ENCODE measurements around the gene ARID1B.

The ARID1B gene

DNA sequence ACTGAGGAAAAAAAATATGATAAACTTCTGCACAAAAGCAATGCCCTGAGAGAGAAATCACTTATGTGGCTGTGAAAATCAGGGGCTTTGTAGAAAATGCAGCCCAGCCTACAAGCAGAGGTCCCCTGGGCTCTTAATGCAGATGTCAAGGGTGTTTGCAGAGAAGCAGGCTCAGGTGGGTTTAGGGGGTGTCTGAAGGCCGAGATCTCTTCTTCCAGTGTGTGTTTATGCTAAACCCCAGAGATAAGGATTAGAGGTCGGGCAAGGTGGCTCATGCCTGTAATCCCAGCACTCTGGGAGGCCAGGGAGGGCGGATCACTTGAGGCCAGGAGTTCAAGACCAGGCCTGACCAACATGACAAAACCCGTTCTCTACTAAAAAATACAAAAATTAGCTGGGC lies 467.6 kb downstream of the ARID1B start:
- ATAC-seq (ENCODE audit: low read depth) (no peak), DNase-seq (ENCODE audit: low spot score in 2 of 2) (no peak)
- peaks cover 14% of the 10 kb centered on the region for H3K27me3 Mint-ChIP-seq
- peaks cover 2% of the 10 kb centered on the region for H3K36me3 Mint-ChIP-seq
- no peak overlapping the region for H3K4me3 Mint-ChIP-seq
- peaks cover 7% of the 10 kb centered on the region for H3K9me3 Mint-ChIP-seq
- H3K27ac Mint-ChIP-seq = no peak overlapping the region
- peaks cover 2% of the 10 kb centered on the region for H3K4me1 Mint-ChIP-seq

DNA sequence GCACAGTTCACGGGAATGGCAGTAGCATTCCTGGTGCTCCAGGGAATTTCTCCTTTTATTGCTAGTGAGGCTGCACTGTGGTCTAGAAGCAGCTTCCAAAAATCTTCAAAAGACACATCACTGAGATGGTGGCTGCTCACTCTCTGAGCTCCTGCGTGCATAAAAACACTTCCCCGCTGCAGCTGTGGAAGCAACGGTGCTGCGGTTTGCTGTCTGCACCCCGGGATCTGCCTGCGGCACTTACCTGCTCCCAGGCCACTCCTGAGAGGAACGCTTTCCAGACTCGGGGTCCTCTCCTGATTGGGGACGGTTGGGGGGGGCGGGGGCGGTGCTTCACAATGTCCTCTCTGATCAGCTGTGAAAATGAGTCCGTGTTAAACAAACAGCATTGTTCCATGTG lies 468.3 kb downstream of the ARID1B start:
- ATAC-seq (ENCODE audit: low read depth) = no peak

DNA sequence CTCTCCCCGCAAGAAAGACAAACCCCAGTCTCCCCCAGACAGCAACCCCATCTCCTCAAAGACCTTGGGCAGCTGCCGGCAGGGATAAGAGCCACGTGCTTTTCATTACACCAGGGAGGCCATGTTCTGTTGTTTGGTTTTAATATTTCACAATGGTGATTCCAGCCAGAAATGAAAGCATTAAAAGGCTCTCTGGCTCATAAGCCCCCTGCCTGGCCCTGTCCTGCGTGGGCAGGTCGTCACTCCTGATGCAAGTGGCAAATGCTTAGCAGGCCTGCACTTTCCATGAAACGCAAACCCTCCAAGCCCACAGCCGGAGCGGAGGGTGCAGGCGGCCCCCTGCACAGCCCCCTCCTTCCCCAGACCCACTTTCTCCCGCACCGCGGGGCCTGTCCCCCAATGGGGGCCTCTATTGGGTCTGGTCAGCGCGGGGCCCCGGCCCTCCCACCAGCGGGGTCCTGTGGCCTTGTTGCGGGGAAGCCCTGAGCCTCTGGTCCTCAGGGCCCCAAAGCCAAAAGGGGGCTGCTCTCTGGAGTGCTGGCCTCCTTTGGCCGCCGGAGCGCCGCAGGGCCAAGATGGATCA lies 469.0 kb downstream of the ARID1B start:
- H3K9me3 Mint-ChIP-seq = peaks cover 7% of the 10 kb centered on the region
- no peak for ATAC-seq (ENCODE audit: low read depth)
- peaks cover 13% of the 10 kb centered on the region for H3K27me3 Mint-ChIP-seq

More for the DNA sequence above, 468.3 kb downstream of the ARID1B start:
- Mint-ChIP-seq H3K4me1 (peaks cover 2% of the 10 kb centered on the region), H3K9me3 (peaks cover 7% of the 10 kb centered on the region), H3K36me3 (peaks cover 2% of the 10 kb centered on the region), H3K4me3 (no peak overlapping the region), H3K27ac (no peak overlapping the region), H3K27me3 (peaks cover 14% of the 10 kb centered on the region)
- DNase-seq (ENCODE audit: low spot score in 2 of 2) = no peak

DNA sequence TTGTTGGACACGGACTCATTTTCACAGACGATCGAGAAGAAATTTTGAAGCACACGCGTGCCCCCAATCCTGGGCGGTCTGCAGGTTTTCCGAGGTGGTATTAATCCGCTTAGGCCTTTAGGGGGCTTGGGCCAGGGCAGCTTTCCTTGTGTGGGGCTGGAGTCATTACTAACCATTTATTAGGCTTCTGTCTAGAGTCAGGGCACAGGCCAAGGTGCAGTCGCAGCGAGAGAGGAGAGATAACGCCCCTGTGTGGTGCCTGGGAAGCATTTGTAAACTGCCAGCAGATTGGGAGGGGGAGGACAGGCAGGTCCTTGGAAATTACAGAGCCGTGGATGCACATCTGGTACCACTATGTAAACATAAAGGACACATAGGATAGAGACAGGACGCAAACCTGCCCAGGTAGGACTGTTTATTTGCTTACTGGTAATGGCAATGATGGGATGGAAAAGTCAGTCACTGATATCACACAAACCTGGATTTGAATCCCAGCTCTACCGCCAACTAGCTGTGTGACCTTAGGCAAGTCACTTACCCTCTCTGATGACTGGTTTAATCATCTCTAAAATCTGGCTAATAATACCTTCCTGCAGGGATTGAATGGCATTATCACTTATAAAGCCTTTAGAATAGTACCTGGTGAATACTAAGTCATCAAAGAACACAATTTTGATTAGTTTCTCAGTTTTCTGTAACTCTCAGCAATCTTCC lies 469.8 kb downstream of the ARID1B start:
- no peak for ATAC-seq (ENCODE audit: low read depth)
- no peak overlapping the region for H3K27ac Mint-ChIP-seq

More for the DNA sequence above, 469.0 kb downstream of the ARID1B start:
- DNase-seq (ENCODE audit: low spot score in 2 of 2) = no peak
- Mint-ChIP-seq H3K36me3 (peaks cover 2% of the 10 kb centered on the region), H3K4me3 (no peak overlapping the region), H3K27ac (no peak overlapping the region), H3K4me1 (no peaks in the 10 kb centered on the region)

DNA sequence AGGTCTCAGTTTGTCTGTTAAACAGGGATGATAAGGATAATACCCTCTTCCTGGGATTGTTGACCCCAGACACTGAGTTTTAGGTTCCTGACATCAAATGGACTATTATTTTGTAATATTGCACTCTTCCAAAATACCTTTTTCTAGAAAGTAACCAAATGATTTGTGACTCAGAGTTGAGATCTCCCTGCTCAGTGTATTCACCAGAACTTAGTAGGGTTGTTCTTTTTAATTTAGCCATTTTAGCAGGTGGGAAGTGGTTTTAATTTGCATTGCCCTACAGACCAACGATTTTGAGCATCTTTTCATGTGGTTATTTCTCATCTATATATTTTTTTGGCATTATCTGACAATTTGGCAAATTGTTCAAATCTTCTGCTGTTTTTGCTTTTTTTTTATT lies 471.1 kb downstream of the ARID1B start:
- DNase-seq (ENCODE audit: low spot score in 2 of 2) = no peak

More for the DNA sequence above, 469.8 kb downstream of the ARID1B start:
- Mint-ChIP-seq H3K4me1 (no peaks in the 10 kb centered on the region), H3K4me3 (no peak overlapping the region), H3K36me3 (peaks cover 2% of the 10 kb centered on the region), H3K27me3 (peaks cover 14% of the 10 kb centered on the region), H3K9me3 (peaks cover 7% of the 10 kb centered on the region)
- no peak for DNase-seq (ENCODE audit: low spot score in 2 of 2)

DNA sequence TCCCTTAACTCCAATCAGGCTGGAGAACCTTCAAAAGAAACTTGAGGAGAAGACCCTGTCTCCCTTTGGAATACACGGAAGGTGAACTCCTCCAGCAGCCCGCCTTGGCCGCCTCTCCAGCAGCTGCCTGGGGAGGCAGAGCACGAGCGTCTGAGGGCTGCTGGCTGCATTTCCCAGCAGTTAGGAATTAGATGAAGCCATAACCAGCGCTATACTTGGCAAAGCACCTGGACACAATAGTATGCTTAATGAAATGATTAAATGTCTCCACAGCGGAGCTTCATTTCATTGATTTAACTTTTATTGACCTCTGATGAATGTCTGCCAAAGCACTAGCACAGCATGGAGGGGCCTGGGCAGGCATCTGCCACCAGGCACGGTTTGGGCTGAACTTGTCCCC lies 472.6 kb downstream of the ARID1B start:
- Mint-ChIP-seq H3K27me3 (peaks cover 8% of the 10 kb centered on the region), H3K4me1 (no peaks in the 10 kb centered on the region), H3K27ac (no peak overlapping the region), H3K4me3 (no peak overlapping the region), H3K36me3 (no peaks in the 10 kb centered on the region), H3K9me3 (peaks cover 5% of the 10 kb centered on the region)
- no peak for ATAC-seq (ENCODE audit: low read depth)
- no peak for DNase-seq (ENCODE audit: low spot score in 2 of 2)

More for the DNA sequence above, 471.1 kb downstream of the ARID1B start:
- Mint-ChIP-seq H3K36me3 (peaks cover 2% of the 10 kb centered on the region), H3K4me3 (no peak overlapping the region), H3K27ac (no peak overlapping the region), H3K4me1 (no peaks in the 10 kb centered on the region), H3K27me3 (peaks cover 10% of the 10 kb centered on the region), H3K9me3 (peaks cover 7% of the 10 kb centered on the region)
- ATAC-seq (ENCODE audit: low read depth) = no peak

DNA sequence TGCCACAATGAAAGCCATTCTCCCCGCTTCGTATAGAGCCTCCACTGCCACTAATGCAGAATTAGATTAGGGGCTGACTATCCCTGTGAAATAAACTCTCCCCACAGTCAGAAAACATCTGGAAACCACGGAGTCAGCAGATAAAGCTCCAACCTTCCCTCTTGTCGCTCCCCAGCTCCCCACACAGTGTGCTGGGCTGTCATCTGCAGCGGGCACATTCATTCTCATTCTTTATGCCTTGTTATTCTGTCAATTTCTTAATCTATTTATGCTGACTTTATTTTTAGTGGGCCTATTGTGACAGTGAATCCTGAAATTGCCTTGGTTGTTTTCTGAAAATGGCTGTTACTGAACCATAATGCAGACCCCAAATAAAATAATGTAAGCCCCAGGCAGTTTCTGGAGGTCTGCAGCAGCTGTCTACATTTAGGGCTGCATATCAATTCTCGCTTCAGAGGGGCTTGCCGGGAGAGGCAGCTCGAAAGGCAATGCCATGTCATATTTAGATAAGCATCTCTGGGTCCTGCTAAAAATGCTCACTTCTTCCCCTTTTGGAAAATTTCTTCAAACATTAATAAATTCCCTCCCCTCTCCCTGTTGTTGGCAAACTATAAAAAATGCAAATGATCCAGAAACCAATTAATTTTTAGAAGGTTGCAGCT lies 474.5 kb downstream of the ARID1B start:
- H3K9me3 Mint-ChIP-seq = peaks cover 5% of the 10 kb centered on the region
- ATAC-seq (ENCODE audit: low read depth) (no peak), DNase-seq (ENCODE audit: low spot score in 2 of 2) (no peak)
- H3K27me3 Mint-ChIP-seq = peaks cover 13% of the 10 kb centered on the region
- no peak overlapping the region for H3K27ac Mint-ChIP-seq
- H3K4me3 Mint-ChIP-seq = no peak overlapping the region
- no peaks in the 10 kb centered on the region for H3K4me1 Mint-ChIP-seq
- no peaks in the 10 kb centered on the region for H3K36me3 Mint-ChIP-seq

DNA sequence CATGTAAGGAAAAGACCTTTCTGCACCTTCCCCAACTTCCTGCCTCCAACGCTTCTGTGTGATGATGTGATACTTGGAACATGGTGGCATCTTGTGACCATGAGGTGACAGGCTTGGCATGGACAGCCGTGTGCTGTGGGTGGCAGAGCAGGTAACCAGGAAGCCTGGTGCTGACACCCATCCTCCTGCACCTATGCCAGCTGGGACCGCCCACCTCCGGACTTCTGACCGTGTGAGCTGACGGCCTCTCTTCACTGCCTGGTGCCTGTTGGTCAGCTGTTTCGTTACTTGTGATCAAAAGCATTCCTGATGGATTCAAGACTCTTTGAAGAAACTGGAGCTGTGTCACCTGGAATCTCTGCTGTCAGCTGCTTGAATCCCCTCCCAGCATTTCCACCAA lies 475.8 kb downstream of the ARID1B start:
- H3K27ac Mint-ChIP-seq = no peak overlapping the region
- no peak overlapping the region for H3K4me3 Mint-ChIP-seq
- no peaks in the 10 kb centered on the region for H3K36me3 Mint-ChIP-seq
- peaks cover 13% of the 10 kb centered on the region for H3K27me3 Mint-ChIP-seq
- ATAC-seq (ENCODE audit: low read depth) (no peak), DNase-seq (ENCODE audit: low spot score in 2 of 2) (no peak)
- H3K4me1 Mint-ChIP-seq = no peaks in the 10 kb centered on the region
- peaks cover 5% of the 10 kb centered on the region for H3K9me3 Mint-ChIP-seq

DNA sequence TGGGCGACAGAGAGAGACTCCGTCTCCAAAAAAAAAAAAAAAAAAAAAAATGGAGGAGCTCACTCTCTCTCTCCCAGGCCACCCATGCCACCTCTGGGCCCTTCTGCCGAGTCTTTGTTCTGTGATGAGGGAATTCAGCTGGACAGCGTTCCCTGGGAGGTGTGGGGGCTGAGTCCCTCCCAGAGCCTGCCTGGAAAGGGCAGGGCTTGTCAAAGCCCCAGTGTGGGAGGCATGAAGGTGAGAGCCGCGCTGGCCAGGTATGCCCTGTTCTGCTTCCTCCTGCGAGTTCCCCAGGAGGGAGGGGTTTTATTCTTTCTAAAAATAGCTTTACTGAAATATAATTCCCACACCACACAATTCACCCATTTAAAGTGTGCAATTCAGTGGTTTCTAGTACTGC lies 476.5 kb downstream of the ARID1B start:
- no peak overlapping the region for H3K27ac Mint-ChIP-seq
- ATAC-seq (ENCODE audit: low read depth) = no peak
- no peak for DNase-seq (ENCODE audit: low spot score in 2 of 2)

DNA sequence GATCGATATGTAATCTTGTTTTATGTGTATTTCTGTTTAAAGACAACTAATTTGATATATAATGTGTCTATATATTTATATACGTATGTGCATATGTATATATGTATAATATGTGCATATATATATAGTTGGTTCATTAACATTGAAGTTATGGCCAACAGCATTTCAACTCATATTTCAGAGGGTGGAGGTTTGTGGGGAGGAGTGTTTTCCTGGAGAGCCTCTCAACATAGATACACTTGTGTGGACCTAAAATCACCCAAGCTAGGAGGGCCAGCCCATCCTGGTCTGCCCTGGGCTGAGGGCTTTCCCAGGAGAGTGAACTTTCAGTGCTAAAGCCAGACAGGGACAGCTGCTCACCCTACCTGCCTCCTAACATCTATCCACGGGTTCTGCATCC lies 477.4 kb downstream of the ARID1B start:
- Mint-ChIP-seq H3K27me3 (peaks cover 15% of the 10 kb centered on the region), H3K9me3 (no peaks in the 10 kb centered on the region), H3K27ac (no peak overlapping the region), H3K4me3 (no peak overlapping the region), H3K36me3 (no peaks in the 10 kb centered on the region), H3K4me1 (no peaks in the 10 kb centered on the region)
- DNase-seq (ENCODE audit: low spot score in 2 of 2) (no peak), ATAC-seq (ENCODE audit: low read depth) (no peak)

More for the DNA sequence above, 476.5 kb downstream of the ARID1B start:
- Mint-ChIP-seq H3K4me1 (no peaks in the 10 kb centered on the region), H3K27me3 (peaks cover 16% of the 10 kb centered on the region), H3K4me3 (no peak overlapping the region), H3K36me3 (no peaks in the 10 kb centered on the region), H3K9me3 (no peaks in the 10 kb centered on the region)

DNA sequence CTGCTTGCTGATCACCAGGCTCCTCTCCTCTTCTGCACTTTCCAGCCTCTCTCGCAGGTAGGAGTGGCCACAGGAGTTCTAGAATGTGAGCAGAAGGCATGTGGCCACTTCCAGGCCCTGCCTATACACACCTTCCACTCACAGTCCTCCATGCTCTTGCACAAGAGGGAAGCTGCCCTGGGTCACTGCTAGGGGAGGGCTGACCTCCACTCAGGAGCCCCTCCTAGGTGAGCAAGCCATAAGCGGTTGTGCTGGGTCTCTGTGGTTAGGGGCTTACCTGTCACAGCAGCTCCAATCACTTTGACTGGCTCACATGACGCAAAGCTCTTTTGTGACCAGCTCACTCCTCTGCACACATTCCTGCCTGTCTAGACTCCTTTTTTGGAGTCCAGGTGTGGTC lies 477.9 kb downstream of the ARID1B start:
- no peak for DNase-seq (ENCODE audit: low spot score in 2 of 2)
- Mint-ChIP-seq H3K27me3 (peaks cover 15% of the 10 kb centered on the region), H3K36me3 (no peaks in the 10 kb centered on the region), H3K27ac (no peak overlapping the region), H3K4me3 (no peak overlapping the region), H3K9me3 (no peaks in the 10 kb centered on the region), H3K4me1 (no peaks in the 10 kb centered on the region)
- no peak for ATAC-seq (ENCODE audit: low read depth)

DNA sequence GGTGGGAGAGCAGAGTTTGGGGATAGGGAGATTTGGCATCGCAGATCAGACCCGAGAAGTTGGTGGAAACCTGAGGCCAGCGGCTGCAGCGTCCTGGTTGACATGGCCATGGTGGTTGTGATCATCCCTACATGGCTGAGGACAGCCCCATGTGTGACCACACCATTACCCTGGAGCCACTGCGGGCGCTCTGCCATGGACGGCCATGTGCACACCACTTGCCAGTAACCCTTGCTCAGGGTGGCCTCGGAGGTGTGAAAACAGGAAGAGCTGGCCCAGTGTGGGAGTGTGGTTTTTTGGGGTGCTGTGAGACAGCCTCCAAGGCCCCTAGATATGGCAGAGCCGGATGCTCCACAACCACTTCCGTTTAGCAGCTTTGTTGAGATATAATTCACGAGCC lies 481.7 kb downstream of the ARID1B start:
- DNase-seq (ENCODE audit: low spot score in 2 of 2) = no peak
- peaks cover 2% of the 10 kb centered on the region for H3K36me3 Mint-ChIP-seq
- H3K9me3 Mint-ChIP-seq = no peaks in the 10 kb centered on the region
- peaks cover 2% of the 10 kb centered on the region for H3K4me1 Mint-ChIP-seq
- H3K27ac Mint-ChIP-seq = no peak overlapping the region
- peaks cover 19% of the 10 kb centered on the region for H3K27me3 Mint-ChIP-seq
- H3K4me3 Mint-ChIP-seq = no peak overlapping the region
- no peak for ATAC-seq (ENCODE audit: low read depth)

DNA sequence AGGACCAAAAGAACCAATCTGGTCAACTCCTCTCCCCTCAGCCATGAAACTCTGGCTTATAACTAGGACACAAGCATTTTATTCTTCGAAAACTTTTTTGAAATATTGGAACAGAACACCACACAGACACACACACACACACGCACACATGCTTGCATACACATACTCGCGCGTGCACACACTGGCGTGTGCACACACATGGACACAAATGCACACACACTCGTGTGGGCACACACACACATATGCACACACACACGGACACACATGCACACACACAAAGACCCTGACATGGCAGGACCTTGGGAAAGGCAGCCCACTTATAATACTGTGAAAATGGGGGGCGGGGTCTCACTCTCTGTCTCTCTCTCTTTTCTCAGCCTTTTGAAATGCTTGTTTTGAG lies 482.3 kb downstream of the ARID1B start:
- Mint-ChIP-seq H3K4me3 (no peak overlapping the region), H3K36me3 (peaks cover 2% of the 10 kb centered on the region), H3K4me1 (peaks cover 2% of the 10 kb centered on the region), H3K9me3 (no peaks in the 10 kb centered on the region), H3K27me3 (peaks cover 17% of the 10 kb centered on the region), H3K27ac (no peak overlapping the region)
- DNase-seq (ENCODE audit: low spot score in 2 of 2) = no peak
- ATAC-seq (ENCODE audit: low read depth) = no peak
